ENCODE data around the gene PAX7. TPM values are rescaled to one million over a fixed set of nuclear protein-coding genes. Genes with fewer than 3 reads are reported as not detected.

PAX7 gene
- total and polyA plus RNA-seq, 9 of the 15 experiments (the other 6 are each of a cell fraction or from before 2014, with no cell fraction given): not detected

DNA sequence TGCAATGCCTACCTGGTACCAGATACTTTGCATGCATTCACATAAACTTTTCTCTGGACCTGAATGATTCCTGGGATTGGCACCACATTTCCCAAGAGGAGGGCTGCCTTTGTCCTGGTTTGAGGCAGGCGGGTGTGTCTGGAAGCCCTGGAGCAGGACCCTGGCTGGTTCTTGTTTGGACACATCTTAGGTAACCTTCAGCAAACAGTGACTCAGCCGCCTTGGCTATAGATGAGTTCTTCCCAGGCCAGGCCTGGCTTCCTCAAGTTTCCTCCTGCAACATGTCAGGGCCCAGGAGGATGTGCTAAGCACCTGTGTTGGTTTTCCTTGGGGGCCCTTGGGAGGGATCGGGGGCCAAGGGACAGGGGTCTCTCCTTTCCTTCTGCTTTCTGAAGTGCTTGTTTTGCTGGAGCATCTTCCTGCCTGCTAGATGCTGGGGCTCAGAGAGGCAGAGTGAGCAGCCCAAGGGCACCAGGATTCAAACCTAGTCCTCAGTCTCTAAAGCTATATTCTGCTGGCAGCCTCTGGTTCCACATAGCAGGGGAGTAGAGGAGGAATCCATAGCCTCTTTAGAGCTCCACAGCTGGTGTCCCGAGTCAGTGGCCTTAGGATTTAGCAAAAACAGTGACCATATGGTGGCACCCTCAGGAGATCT lies 38.2 kb downstream of the PAX7 start:
- peaks cover 19% of the 10 kb centered on the region for H4K20me1 ChIP-seq (replicated peaks; ENCODE audit: control insufficient read depth, insufficient read depth, low read length)
- no peaks in the 10 kb centered on the region for H3K9me1 ChIP-seq (ENCODE audit: control insufficient read depth, insufficient read depth, low read length)
- no peak overlapping the region for H3K27ac ChIP-seq (ENCODE audit: extremely low read depth, low read depth, low read length)
- no peaks in the 10 kb centered on the region for H3K4me1 ChIP-seq (replicated peaks in 1 of 2; ENCODE audit: control insufficient read depth in 2 of 2, insufficient read depth in 2 of 2, low read length in 2 of 2)
- no TSS peak for BruUV-seq (replicated peaks)
- CTCF ChIA-PET (ENCODE audit: low intra/inter-chr PET ratio): no interaction called here
- no peak overlapping the region for H3K9ac ChIP-seq (ENCODE audit: insufficient read depth in 1 of 2, low read depth in 2 of 2, low read length in 2 of 2)
- DNase-seq (ENCODE audit: extremely low read depth in 1 of 4, low spot score in 3 of 4) (no peak), FAIRE-seq (no peak), ATAC-seq (no peak)
- H3K9me3 ChIP-seq (replicated peaks; ENCODE audit: control insufficient read depth, insufficient read depth, low read depth, low read length): no peaks in the 10 kb centered on the region
- no peak overlapping the region for H2AFZ ChIP-seq (ENCODE audit: low read depth, low read length)
- peaks cover 8 to 44% of the 10 kb centered on the region in 2 experiments; a peak in 4 of 5 replicates for H3K27me3 ChIP-seq (ENCODE audit: control insufficient read depth in 2 of 2, insufficient read depth in 2 of 2, low read length in 2 of 2)
- WGBS (ENCODE audit: insufficient coverage, low coverage, missing lambda C conversion rate): 0% methylated on average over 4 of the region's 4 CpGs
- H3K4me2 ChIP-seq (ENCODE audit: insufficient read depth, low read length): no peak overlapping the region
- in situ Hi-C loops (cut with MboI): no loop called here
- no peaks in the 10 kb centered on the region for H3K36me3 ChIP-seq (ENCODE audit: control insufficient read depth, insufficient read depth, low read length)
- H3K4me3 ChIP-seq: no peak overlapping the region
- intact Hi-C loops (cut with micrococcal nuclease): no loop called here
- POLR2A ChIA-PET: interaction anchor here (0.6 to 1.1 kb wide), 5 partner anchors 13 to 221 kb away, joined by 3 to 4 read pairs (median 3); no protein-coding TSS in a partner anchor
- H3K79me2 ChIP-seq (ENCODE audit: control insufficient read depth, insufficient read depth, low read length): no peaks in the 10 kb centered on the region
- TF ChIP-seq, protein P1, sequence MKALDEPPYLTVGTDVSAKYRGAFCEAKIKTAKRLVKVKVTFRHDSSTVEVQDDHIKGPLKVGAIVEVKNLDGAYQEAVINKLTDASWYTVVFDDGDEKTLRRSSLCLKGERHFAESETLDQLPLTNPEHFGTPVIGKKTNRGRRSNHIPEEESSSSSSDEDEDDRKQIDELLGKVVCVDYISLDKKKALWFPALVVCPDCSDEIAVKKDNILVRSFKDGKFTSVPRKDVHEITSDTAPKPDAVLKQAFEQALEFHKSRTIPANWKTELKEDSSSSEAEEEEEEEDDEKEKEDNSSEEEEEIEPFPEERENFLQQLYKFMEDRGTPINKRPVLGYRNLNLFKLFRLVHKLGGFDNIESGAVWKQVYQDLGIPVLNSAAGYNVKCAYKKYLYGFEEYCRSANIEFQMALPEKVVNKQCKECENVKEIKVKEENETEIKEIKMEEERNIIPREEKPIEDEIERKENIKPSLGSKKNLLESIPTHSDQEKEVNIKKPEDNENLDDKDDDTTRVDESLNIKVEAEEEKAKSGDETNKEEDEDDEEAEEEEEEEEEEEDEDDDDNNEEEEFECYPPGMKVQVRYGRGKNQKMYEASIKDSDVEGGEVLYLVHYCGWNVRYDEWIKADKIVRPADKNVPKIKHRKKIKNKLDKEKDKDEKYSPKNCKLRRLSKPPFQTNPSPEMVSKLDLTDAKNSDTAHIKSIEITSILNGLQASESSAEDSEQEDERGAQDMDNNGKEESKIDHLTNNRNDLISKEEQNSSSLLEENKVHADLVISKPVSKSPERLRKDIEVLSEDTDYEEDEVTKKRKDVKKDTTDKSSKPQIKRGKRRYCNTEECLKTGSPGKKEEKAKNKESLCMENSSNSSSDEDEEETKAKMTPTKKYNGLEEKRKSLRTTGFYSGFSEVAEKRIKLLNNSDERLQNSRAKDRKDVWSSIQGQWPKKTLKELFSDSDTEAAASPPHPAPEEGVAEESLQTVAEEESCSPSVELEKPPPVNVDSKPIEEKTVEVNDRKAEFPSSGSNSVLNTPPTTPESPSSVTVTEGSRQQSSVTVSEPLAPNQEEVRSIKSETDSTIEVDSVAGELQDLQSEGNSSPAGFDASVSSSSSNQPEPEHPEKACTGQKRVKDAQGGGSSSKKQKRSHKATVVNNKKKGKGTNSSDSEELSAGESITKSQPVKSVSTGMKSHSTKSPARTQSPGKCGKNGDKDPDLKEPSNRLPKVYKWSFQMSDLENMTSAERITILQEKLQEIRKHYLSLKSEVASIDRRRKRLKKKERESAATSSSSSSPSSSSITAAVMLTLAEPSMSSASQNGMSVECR (CRISPR knock-in tag; IDR thresholded peaks at IDR 0.05): no peak
- TF ChIP-seq, protein P2, sequence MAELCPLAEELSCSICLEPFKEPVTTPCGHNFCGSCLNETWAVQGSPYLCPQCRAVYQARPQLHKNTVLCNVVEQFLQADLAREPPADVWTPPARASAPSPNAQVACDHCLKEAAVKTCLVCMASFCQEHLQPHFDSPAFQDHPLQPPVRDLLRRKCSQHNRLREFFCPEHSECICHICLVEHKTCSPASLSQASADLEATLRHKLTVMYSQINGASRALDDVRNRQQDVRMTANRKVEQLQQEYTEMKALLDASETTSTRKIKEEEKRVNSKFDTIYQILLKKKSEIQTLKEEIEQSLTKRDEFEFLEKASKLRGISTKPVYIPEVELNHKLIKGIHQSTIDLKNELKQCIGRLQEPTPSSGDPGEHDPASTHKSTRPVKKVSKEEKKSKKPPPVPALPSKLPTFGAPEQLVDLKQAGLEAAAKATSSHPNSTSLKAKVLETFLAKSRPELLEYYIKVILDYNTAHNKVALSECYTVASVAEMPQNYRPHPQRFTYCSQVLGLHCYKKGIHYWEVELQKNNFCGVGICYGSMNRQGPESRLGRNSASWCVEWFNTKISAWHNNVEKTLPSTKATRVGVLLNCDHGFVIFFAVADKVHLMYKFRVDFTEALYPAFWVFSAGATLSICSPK (IDR thresholded peaks at IDR 0.05; ENCODE audit: borderline replicate concordance): no peak
- TF ChIP-seq TGIF2 (CRISPR knock-in tag; IDR thresholded peaks at IDR 0.05): no peak
- no peak for TF ChIP-seq ZNF121 (CRISPR knock-in tag; conservative IDR thresholded peaks at IDR 0.05)
- TF ChIP-seq, protein P3, sequence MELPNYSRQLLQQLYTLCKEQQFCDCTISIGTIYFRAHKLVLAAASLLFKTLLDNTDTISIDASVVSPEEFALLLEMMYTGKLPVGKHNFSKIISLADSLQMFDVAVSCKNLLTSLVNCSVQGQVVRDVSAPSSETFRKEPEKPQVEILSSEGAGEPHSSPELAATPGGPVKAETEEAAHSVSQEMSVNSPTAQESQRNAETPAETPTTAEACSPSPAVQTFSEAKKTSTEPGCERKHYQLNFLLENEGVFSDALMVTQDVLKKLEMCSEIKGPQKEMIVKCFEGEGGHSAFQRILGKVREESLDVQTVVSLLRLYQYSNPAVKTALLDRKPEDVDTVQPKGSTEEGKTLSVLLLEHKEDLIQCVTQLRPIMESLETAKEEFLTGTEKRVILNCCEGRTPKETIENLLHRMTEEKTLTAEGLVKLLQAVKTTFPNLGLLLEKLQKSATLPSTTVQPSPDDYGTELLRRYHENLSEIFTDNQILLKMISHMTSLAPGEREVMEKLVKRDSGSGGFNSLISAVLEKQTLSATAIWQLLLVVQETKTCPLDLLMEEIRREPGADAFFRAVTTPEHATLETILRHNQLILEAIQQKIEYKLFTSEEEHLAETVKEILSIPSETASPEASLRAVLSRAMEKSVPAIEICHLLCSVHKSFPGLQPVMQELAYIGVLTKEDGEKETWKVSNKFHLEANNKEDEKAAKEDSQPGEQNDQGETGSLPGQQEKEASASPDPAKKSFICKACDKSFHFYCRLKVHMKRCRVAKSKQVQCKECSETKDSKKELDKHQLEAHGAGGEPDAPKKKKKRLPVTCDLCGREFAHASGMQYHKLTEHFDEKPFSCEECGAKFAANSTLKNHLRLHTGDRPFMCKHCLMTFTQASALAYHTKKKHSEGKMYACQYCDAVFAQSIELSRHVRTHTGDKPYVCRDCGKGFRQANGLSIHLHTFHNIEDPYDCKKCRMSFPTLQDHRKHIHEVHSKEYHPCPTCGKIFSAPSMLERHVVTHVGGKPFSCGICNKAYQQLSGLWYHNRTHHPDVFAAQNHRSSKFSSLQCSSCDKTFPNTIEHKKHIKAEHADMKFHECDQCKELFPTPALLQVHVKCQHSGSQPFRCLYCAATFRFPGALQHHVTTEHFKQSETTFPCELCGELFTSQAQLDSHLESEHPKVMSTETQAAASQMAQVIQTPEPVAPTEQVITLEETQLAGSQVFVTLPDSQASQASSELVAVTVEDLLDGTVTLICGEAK (IDR thresholded peaks at IDR 0.05): no peak
- TF ChIP-seq, protein P3 (CRISPR knock-in tag; IDR thresholded peaks at IDR 0.05): no peak
